Measurements from ENCODE around the gene COG5.

Gene COG5

GRCh38 chr7:107594961-107595737, 31.4 kb upstream of the COG5 start:
- Histone ChIP-seq H3K4me1 (no peaks in the 10 kb centered on the region), H3K9me3 (no peaks in the 10 kb centered on the region), H3K4me3 (ENCODE audit: low read depth, low read length) (no peak overlapping the region), H3K27me3 (no peaks in the 10 kb centered on the region), H3K36me3 (no peaks in the 10 kb centered on the region; the same call in 1 of the 2 replicates)
- no peak for DNase-seq
- TF ChIP-seq, protein P1, sequence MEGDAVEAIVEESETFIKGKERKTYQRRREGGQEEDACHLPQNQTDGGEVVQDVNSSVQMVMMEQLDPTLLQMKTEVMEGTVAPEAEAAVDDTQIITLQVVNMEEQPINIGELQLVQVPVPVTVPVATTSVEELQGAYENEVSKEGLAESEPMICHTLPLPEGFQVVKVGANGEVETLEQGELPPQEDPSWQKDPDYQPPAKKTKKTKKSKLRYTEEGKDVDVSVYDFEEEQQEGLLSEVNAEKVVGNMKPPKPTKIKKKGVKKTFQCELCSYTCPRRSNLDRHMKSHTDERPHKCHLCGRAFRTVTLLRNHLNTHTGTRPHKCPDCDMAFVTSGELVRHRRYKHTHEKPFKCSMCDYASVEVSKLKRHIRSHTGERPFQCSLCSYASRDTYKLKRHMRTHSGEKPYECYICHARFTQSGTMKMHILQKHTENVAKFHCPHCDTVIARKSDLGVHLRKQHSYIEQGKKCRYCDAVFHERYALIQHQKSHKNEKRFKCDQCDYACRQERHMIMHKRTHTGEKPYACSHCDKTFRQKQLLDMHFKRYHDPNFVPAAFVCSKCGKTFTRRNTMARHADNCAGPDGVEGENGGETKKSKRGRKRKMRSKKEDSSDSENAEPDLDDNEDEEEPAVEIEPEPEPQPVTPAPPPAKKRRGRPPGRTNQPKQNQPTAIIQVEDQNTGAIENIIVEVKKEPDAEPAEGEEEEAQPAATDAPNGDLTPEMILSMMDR (IDR thresholded peaks at IDR 0.05; ENCODE audit: low read depth, low read length): no peak

GRCh38 chr7:107593025-107593410, 29.3 kb upstream of the COG5 start:
- DNase-seq: no peak
- H3K4me1 ChIP-seq: no peaks in the 10 kb centered on the region
- no peaks in the 10 kb centered on the region for H3K27me3 ChIP-seq
- H3K4me3 ChIP-seq (ENCODE audit: low read depth, low read length): no peak overlapping the region
- H3K36me3 ChIP-seq: no peaks in the 10 kb centered on the region; the same call in 1 of the 2 replicates
- no peaks in the 10 kb centered on the region for H3K9me3 ChIP-seq
- TF ChIP-seq, protein P1 (IDR thresholded peaks at IDR 0.05; ENCODE audit: low read depth, low read length): no peak

DNA sequence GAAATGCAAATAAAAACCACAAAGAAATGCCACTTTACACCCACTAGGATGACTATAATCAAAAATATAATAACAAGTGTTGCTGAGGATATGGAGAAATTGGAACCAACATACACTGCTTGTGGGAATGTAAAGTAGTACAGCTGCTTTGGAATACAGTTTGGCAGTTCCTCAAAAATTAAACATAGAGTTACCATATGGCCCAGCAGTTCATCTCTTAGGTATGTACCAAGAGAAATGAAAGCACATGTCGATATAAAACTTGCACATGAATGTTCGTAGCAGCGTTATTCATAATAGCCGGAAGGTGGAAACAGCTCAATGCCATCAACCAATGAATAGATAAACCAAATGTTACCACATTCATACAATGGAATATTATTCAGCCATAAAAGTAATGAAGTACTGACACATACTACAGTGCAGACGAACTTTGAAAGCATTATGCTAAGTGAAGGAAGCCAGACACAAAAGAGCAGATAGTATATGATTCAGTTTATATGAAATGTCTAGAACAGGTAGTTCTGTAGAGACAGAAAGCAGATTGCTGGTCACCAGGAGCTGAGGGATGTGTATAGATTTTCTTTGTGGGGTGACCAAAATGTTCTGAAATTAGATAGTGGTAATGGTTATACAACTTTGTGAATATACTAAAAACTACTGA, 28.8 kb upstream of the COG5 start:
- H3K4me3 ChIP-seq (ENCODE audit: low read depth, low read length): no peak overlapping the region
- no peak for DNase-seq
- TF ChIP-seq, protein P1 (IDR thresholded peaks at IDR 0.05; ENCODE audit: low read depth, low read length): no peak
- H3K4me1 ChIP-seq: no peaks in the 10 kb centered on the region
- H3K27me3 ChIP-seq: no peaks in the 10 kb centered on the region
- no peaks in the 10 kb centered on the region for H3K9me3 ChIP-seq
- no peaks in the 10 kb centered on the region; the same call in 1 of the 2 replicates for H3K36me3 ChIP-seq

DNA sequence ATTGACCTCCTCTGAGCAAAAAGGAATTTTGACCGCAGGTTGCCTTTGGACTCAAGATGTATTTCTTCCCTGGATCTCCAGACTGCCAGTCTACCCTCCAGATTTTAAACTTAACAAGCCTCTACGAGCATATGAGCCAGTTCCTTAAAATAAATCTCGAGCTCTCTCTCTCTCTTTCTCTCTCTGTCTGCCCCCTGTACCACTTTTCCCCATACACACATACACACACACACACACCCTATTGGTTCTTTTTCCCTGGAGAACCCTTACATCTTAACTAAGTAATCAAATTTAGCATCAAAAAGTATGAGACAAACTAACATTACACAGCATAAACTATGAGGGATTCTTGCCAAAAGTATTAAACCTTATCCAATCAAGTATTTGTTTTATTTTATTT, 27.7 kb upstream of the COG5 start:
- Histone ChIP-seq H3K9me3 (no peaks in the 10 kb centered on the region), H3K4me3 (ENCODE audit: low read depth, low read length) (no peak overlapping the region)
- TF ChIP-seq, protein P1 (IDR thresholded peaks at IDR 0.05; ENCODE audit: low read depth, low read length): no peak

GRCh38 chr7:107588529-107589130, 24.9 kb upstream of the COG5 start:
- H3K4me3 ChIP-seq (ENCODE audit: low read depth, low read length): no peak overlapping the region
- H3K36me3 ChIP-seq: no peaks in the 10 kb centered on the region
- no peaks in the 10 kb centered on the region for H3K27me3 ChIP-seq
- no peaks in the 10 kb centered on the region for H3K9me3 ChIP-seq
- no peaks in the 10 kb centered on the region for H3K4me1 ChIP-seq
- no peak for DNase-seq
- TF ChIP-seq, protein P1 (IDR thresholded peaks at IDR 0.05; ENCODE audit: low read depth, low read length): no peak

More for the DNA sequence above, 27.7 kb upstream of the COG5 start:
- H3K36me3 ChIP-seq: no peaks in the 10 kb centered on the region; the same call in 1 of the 2 replicates
- H3K27me3 ChIP-seq: no peaks in the 10 kb centered on the region
- H3K4me1 ChIP-seq: no peaks in the 10 kb centered on the region
- no peak for DNase-seq
